GM21619 (cell line): ENCODE measurements around the gene HIBCH.
"Not testable (repeated sequence)": the region's sequence is repeated elsewhere in the genome, so short reads cannot be mapped to it uniquely, and the experiment has no call there.

Experiments
- ATAC-seq: cut with Tn5 transposase; IDR thresholded peaks from one replicate; pipeline ENCODE4 v1.9.1; 2021; ENCODE audit not compliant: unreplicated experiment

HIBCH gene

GRCh38 chr2:190255676-190256075, 64.0 kb downstream of the HIBCH start:
- ATAC-seq, result no peak

GRCh38 chr2:190254063-190254850, 65.4 kb downstream of the HIBCH start:
- no peak for ATAC-seq

GRCh38 chr2:190250421-190250820, 69.2 kb downstream of the HIBCH start:
- ATAC-seq, result no peak

DNA sequence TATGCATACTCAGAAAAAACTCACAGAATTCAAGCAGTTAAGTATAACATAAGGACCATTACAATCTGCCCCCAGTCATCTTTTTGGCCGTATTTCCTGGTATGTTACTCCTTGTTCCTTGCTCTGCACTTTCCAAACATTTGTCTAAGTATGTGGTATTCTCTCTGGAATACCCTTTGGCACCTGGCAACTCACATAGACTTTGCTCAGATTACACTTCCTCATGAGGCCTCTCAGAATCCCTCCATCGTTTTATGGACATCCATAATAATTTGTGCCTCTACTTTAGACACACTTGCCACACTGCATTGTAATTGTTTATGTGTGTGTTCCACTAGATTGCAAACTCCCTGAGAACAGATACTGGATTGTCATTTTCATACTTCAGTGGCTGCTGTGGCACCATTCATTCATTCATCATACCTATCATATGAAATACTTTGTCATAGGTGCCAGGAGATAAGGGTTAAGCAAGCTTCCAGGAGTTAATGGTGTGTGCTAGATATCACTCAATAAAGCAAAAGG, 84.0 kb downstream of the HIBCH start:
- ATAC-seq, result no peak

DNA sequence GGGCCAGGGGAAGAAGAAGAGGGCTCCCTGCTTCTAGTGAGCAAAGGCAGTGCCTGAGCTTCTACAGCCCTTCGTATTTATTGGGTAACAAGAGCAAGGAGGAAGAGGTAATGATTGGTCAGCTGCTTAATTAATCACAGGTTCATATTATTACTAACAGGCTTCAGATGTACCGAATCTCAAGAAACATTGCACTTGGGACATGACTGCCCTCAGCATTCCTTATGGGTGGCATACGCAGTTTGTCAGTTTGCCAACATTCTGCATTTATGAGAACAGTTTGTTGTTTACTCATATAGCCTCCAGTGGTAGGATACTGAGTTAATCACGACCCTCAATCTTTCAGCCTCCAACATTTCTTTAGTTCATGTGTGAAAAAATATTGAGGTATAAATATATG, 84.5 kb downstream of the HIBCH start:
- ATAC-seq, result no peak

DNA sequence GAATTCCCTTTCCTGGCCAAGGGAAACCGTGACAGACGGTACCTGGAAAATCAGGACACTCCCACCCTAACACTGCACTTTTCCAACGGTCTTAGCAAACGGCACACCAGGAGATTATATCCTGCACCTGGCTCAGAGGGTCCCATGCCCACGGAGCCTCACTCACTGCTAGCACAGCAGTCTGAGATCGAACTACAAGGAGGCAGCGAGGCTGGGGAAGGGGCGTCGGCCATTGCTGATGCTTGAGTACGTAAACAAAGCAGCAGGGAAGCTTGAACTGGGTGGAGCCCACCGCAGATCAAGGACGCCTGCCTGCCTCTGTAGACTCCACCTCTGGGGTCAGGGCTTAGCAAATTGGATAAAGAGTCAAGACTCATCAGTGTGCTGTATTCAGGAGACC, 95.6 kb downstream of the HIBCH start:
- ATAC-seq, result not testable (repeated sequence)

- ATAC-seq, result not testable (repeated sequence)
Observed at GRCh38 chr2:190222745-190223144, 96.9 kb downstream of the HIBCH start.

DNA sequence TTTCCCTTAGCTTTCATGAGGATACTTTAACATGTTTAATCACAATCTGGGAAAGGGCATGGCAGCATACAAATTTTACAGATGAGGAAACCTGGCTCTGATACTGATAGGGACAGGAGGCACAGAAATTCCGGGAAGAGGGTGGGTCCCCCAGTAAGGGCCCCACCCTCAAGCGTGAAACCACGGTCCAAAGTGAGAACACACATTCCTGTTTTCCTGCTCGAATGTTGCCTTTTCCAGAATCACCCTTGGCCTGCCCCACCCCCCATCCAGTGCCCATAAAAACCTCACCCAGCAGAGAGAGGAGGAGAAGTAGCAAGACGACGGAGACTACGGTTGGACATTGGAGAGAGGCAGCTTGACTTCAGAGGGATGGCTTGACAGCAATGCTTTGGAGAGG, 98.2 kb downstream of the HIBCH start:
- no peak for ATAC-seq

DNA sequence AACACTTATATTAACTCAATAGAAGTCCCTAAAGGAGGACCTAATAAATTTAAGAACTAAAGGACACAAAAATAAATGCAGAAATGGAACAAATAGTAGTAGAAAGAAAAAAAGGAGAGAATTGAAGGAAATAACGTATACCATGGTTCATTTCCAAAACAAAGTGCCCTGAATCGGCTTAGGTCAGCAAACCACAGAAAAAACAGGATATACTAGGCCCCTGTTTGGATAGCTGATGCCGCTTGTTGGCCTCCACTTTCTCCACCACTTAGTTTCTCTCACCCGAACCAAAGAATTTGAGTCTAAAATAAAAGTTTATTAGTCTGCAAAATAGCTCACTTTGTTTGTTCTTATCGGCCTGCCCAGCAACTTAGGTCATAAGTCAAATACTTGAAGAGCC, 100.4 kb downstream of the HIBCH start:
- no peak for ATAC-seq

GRCh38 chr2:190217616-190218015, 102.0 kb downstream of the HIBCH start:
- no peak for ATAC-seq

DNA sequence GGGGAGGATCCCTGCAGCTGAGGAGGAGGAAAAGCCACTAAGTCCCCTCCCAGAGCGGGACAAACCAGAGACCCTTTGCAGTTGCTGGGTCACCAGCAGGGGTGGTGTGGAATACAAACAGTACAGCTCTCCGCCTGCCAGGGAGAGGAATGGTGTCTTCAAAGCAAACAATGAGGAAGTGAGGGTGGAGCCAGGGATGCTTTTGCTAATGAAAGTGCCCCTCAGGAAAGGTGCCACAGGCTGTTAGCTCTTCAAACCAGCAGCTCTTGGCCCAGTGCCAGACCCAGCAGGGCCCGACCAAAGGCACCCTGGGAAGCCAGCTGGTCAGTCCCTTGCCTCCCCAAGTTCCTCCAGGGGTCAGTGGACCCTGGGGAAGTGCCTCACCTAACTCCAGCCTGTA, 102.8 kb downstream of the HIBCH start:
- no peak for ATAC-seq

GRCh38 chr2:190215620-190216019, 104.0 kb downstream of the HIBCH start:
- ATAC-seq, result no peak

- no peak for ATAC-seq
Observed at GRCh38 chr2:190214426-190215194, 105.0 kb downstream of the HIBCH start.

- ATAC-seq, result no peak
Observed at GRCh38 chr2:190213441-190214335, 105.9 kb downstream of the HIBCH start.

DNA sequence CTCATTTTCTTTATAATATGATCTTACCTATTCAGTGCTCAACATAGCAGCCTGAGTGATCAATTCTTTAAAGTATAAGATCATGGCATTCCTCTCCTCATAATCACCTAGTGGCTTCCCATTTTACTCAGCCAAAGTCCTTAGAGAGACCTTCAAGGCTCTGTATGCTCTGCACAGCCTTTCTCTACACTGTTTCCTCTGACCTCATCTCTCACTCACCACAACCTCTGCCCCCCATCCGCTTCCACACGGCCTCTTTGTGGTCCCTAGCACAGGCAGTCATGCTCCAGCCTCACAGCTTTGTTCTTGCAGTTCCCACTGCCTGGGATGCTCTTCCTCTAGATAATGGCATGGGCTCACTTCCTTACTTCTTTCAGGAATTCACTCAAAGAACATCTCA, 109.2 kb downstream of the HIBCH start:
- no peak for ATAC-seq

- no peak for ATAC-seq
Observed at GRCh38 chr2:190209559-190209958, 110.1 kb downstream of the HIBCH start.

DNA sequence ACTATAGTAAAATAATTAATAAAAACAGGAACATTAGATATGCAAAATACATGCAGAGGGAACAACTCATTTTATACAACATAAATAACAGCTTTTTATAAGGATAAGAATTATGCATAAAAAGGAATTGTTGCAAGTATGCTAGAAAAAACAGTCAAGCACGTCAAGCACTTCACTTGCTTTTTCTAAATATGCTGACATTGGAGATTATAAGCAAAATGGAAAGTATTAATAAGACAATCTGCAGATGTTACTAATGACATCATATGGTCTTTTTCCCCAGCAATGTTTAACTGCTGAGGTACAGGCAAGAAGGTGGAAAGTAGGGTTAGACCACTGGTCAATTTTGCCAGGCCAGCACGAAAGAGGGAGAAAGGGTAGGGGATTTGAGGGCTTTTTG, 111.7 kb downstream of the HIBCH start:
- ATAC-seq, result no peak

DNA sequence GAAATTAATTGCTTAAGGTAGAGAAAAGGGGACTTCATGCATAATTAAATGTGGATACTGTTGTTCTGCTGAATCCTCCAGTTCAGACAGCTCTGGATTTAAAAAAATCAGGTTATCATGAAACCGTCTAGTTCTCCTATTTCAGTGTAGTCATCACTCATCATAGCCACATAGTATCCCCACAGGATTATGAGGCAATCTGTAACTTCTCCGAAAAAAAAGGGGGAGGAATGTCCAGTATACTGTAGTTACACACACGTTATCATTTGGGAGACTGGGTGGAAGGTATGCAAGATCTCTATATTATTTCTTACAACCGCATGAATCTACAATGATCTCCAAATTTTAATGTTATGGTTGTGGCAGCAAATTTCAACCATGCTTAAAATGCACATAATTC, 114.0 kb downstream of the HIBCH start:
- no peak for ATAC-seq

- ATAC-seq, result no peak
Observed at GRCh38 chr2:190202604-190203003, 117.0 kb downstream of the HIBCH start.

DNA sequence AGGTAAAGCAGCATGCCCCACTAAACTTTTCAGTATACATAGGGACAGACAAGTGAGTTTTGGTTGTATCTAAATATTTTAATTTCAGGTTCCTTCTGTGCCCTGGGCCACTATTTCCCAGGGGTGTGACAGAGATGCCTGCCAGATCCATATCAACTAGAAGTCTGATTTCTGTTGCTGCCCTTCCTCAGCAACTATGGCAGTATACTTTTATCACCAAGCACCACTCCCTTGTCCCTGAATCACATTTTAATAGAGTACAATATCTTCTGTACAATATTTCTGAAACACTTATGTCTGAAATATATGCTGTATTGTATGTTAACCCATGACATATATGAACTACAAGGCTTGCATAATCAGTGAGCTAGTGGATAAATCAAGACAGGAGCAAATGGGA, 117.6 kb downstream of the HIBCH start:
- ATAC-seq, result no peak

DNA sequence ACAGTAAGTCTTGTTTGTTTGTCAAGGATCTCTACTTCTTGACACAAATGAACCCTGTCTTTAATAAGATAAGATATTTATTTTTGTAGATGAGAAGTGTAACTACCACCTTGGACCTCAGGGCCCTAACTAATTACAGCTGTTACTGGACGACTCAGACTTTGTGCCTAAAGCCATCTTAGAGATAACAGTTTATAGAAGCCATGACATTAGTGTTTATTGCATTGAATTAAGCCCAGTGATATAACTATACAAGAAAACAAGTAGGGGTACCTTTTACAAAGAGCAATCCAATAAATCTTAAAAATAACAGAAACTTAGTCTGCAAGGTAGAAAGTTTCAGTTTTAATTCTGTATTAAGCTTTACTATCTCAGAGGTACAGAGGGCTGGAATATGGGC, 119.0 kb downstream of the HIBCH start:
- no peak for ATAC-seq
